Stimulated activated CD4-positive, alpha-beta T cell treated with anti-CD3 and anti-CD28 coated beads, Interleukin-4, amount 100 ng/mL, for 48 hours (primary cell): ENCODE measurements around the gene CYFIP2.

ENCODE experiments used
- DNase-seq, 2 donors: peaks; one replicate each; pipeline ENCODE4 v3.0.0-alpha.2; 2020; ENCODE audit warnings: low read depth in 2 of 2

The CYFIP2 gene

DNA sequence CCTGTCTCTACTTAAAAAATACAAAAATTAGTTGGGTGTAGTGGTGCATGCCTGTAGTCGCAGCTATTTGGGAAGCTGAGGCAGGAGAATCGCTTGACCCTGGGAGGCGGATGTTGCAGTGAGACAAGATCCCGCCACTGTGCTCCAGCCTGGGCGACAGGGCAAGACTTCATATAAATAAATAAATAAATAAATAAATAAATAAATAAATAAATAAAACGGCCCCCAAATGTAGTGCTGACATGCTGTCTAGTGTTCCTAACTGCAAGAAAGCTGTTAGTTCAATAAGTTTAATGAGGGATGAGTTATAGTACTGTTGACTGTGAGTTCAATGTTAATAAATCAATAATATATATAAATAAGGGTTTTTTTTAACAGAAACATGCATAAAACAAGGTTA is 7.5 kb upstream of the CYFIP2 start:
- DNase-seq, result no peak

DNA sequence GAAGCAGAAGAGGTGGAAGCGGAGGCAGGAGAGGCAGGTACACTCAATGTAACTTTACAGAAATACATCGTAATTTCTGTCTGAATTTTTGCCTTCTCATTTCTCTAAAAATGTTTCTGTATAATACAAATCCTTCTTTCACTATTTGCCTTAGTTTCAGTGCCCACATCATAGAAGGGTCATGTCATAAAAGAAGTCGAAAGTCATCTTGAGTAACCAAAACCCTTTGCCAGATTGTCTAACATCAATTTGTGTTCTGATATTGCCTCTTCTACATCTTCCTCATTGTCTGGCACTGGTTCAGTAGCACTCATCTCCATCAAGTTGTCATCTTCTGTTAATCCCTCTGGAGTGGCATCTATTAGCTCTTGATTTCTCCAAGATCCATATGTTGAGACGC is 6.2 kb upstream of the CYFIP2 start:
- DNase-seq, result no peak

DNA sequence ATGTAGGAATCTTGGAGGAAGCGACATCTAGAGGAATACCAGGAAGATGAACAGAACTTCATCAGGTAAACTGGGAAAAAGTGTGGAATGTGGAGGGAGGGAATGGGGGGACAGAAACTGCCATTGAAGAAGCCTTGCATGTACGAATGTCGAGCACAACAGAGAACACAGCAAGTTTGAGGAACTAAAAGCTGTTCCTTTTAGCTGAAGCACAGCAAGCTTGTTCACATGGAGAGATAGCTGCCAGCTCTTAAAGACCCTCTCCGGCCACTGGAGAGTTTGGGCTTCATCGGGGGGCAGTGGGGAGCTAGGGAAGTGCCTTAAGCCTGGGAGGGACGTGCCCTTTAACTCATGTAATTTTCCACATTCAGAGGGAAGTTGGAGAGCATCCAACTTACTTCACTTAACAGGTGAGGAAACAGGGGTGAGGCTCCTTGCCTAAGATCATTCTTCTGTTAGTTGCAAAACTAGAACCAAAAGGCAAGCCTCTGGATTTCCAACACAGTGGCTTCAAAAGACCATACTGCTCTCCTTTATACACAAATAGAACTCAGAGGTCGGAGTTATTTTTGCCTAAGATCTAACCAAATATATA is 2.3 kb upstream of the CYFIP2 start:
- no peak for DNase-seq

DNA sequence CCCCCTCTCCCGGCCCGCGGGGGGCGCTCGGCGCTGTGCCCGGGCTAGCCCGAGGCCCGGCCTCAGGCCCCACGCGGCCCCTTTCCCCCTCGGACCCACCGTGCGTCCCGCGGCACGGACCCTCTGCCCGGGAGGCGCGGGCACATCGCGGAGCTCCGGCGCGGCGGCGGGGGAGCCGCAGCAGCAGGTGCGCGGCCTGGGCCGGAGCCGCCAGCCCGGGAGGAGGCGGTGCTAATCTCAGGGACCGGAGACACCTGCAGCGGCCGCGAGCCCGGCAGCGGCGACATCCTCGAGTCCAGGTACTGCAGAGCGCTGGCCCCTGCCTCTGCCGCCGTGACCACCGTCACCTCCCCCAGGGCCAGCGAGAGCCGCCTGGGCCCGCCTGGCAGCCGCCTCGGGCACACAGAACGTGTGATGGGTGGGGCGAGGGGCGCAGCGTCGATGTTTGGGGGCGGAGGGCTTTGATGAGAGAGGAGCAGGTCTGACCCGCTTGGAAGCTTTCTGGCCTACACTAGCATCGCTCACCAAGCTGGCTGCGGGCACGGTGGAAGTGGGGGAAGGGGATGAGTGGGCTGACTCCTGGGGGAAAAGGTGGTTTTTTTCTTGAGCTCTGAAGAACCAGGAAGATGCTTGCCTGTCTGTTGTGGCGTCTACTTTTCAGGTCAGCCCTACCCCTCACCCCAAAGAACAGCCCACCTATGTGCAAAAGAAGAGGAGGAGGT is 524 bp downstream of the CYFIP2 start:
- peak in 1 of 2 donors; percentile 31 for DNase-seq

- no peak for DNase-seq
Measured at GRCh38 chr5:157267025-157267424, 1.1 kb downstream of the CYFIP2 start.

GRCh38 chr5:157267761-157268480 is 2.0 kb downstream of the CYFIP2 start:
- DNase-seq, result no peak

- no peak for DNase-seq
Measured at GRCh38 chr5:157269165-157269671, 3.3 kb downstream of the CYFIP2 start.

DNA sequence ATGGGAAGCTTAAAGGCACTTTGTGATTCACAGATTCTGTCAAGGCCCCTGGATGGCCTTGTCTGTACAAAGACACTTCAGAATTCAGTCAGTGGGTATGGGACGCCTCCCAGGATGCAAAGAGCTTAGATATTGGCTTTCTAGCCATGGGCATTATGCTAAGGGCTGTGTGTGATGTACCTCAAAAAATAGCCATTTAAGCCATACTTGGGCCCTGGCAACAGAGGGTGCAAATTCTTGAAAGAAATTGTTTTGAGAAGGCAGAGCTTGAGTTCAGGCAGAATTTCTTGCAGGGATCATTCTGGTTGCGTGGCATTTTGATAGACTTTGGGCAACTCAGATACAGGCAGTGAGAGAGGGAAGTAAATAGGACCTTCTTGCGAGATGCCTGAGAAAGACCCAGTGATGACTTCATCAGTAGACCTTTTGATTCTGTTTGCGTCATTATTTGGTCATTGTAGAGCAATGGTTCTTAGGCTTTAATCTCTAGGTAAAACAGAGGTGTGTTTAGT is 3.9 kb downstream of the CYFIP2 start:
- no peak for DNase-seq

DNA sequence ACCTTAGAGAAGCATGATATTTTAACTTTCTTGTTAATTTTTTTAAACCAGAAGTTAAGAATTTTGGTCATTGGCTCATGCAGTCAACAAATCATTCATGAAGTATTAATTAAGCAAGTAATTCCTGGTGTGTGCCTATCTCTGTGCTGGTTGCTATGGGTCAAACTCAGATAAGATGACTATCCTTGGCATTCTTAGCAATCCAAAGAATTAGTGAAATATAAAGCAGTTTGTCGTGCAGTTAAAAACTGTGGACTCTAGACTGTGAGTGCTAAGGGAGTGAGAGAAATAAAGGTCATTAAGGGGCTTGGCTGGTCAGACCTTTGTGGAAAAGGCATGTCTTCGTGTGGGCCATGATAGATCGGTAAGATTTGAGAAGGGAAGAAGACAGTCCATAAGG is 4.8 kb downstream of the CYFIP2 start:
- no peak for DNase-seq

- DNase-seq, result peak; percentile 73 to 78
Measured at GRCh38 chr5:157271740-157272271, 5.9 kb downstream of the CYFIP2 start.

GRCh38 chr5:157273131-157273556 is 7.2 kb downstream of the CYFIP2 start:
- DNase-seq, result no peak

GRCh38 chr5:157275403-157275802 is 9.5 kb downstream of the CYFIP2 start:
- DNase-seq, result no peak

DNA sequence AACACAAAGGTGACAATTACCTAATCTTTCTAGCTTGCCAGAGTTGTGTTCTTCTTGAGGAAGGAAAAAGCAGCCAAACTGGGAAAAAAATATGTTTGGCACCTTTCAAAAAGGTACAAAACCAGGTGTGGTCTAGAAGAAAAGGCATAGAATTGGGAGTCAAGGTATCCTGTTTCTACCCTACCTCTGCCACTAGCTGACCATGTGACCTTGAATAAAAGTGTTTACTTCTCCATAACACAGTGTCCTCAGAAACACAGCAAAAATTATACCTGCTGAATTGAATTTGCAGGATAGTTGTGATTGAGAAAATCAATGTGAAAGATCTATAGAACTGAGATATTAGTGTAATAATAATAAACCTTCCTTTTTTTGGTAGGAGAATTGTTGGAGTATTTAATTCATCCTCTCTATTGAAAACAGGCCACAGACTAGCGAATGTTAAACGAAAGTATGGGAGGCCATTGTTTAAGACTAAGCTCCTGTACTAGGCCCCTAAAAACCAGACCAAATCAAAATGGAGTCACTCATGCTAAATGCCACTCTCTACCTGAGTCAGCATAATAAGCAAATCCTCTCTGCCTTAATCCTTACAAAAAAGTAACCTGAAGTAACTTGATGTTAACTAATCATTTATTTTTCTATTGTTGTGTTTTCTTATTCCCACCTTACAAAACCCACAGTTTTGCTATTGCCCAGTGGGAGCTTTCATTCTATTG is 12.6 kb downstream of the CYFIP2 start:
- DNase-seq, result no peak

- no peak for DNase-seq
Measured at GRCh38 chr5:157279605-157280239, 13.8 kb downstream of the CYFIP2 start.

DNA sequence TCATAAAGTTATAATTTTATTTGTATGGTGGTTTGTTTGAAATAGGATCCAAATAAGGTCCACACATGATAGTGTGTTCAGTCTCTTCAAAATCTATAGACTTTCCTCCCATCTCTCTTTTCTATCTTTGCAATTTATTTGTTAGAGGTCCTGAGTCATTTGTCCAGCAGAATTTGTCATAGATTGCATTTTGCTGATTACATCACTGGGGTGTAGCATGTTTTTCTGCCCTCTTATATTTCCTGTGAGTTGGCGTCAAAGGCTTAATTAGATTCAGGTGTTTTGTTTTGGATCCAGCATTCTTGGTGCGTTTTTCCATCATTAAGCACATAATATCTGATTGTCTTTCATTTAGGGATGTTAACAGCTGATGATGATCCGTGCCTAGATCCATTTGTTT is 15.0 kb downstream of the CYFIP2 start:
- DNase-seq, result no peak

- DNase-seq, result no peak
Measured at GRCh38 chr5:157282150-157282549, 16.2 kb downstream of the CYFIP2 start.

GRCh38 chr5:157283434-157283833 is 17.5 kb downstream of the CYFIP2 start:
- no peak for DNase-seq

DNA sequence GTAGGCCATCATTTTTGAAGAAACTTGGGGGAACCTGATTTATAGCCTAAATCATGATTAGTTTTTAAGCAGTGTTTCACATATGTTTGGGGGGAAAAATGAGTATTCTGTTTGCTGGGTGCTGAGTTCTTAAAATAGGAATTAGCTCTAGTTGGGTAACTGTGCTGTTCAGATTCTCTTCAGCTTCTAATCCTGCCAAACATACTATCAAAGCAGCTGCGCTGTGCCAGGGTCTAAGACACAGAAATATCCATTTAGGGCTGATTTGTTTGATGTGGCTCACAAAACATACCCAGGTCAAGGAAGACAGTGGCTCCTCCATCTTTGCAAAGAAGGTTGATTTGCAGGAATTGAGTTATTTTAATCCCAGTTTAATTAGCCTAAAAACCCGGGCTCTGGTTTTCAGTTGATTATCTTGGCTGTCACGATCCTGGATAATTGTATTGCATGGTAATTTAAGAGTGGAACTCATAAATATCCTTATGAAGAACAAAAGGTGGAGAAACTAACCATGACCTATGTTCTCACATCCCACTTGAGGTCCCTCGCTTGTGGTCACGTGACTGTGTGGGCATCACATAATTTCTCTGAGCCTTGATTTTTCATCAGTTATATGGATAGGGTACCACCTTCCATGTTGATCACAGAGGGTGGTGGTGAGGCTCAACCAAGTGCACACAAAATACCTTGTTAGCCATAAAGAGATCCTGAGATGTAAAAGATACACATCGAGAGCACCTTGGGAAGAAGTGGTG is 18.7 kb downstream of the CYFIP2 start:
- DNase-seq, result no peak

GRCh38 chr5:157285310-157286035 is 19.6 kb downstream of the CYFIP2 start:
- no peak for DNase-seq

DNA sequence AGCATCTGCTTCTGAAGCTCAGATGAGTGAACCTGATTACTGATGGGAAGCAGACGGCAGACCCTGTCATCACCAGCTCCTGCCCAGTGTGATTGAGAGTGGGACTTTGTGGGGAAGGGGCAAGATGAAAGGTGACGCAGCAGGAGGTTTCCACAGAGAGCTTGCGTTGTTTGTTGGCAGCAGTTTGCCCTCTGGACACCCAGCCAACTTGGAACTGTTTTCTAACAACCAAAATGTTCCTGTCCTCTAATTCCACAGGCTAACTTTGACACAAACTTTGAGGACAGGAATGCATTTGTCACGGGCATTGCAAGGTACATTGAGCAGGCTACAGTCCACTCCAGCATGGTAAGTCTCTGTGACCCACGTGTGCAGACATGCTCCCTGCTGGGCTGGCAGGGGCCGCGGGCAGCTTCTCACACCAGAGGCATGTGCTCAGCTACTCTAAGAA is 20.9 kb downstream of the CYFIP2 start:
- DNase-seq, result no peak
